ENCODE results near the gene ASXL3.

ASXL3 gene

GRCh38 chr18:33584548-33585430 lies 6.8 kb downstream of the ASXL3 start:
- no peak for DNase-seq

- DNase-seq: no peak
Measured at GRCh38 chr18:33585431-33585775, 7.4 kb downstream of the ASXL3 start.

- no peak for DNase-seq
Measured at GRCh38 chr18:33588361-33588760, 10.3 kb downstream of the ASXL3 start.

- DNase-seq: no peak
Measured at GRCh38 chr18:33593261-33593660, 15.2 kb downstream of the ASXL3 start.

GRCh38 chr18:33594799-33595198 lies 16.8 kb downstream of the ASXL3 start:
- DNase-seq: no peak

GRCh38 chr18:33596178-33596854 lies 18.3 kb downstream of the ASXL3 start:
- DNase-seq: no peak

GRCh38 chr18:33600846-33601245 lies 22.8 kb downstream of the ASXL3 start:
- DNase-seq: no peak

- DNase-seq: no peak
Measured at GRCh38 chr18:33603454-33603853, 25.4 kb downstream of the ASXL3 start.

GRCh38 chr18:33605250-33605649 lies 27.2 kb downstream of the ASXL3 start:
- DNase-seq: no peak

GRCh38 chr18:33606621-33607020 lies 28.6 kb downstream of the ASXL3 start:
- no peak for DNase-seq

- DNase-seq: no peak
Measured at GRCh38 chr18:33611525-33612135, 33.6 kb downstream of the ASXL3 start.

- no peak for DNase-seq
Measured at GRCh38 chr18:33612632-33613031, 34.6 kb downstream of the ASXL3 start.

GRCh38 chr18:33616556-33616955 lies 38.5 kb downstream of the ASXL3 start:
- DNase-seq: no peak

GRCh38 chr18:33627114-33627513 lies 49.1 kb downstream of the ASXL3 start:
- DNase-seq: no peak

- no peak for DNase-seq
Measured at GRCh38 chr18:33630476-33630875, 52.5 kb downstream of the ASXL3 start.

GRCh38 chr18:33641141-33641540 lies 63.1 kb downstream of the ASXL3 start:
- DNase-seq: no peak

- DNase-seq: no peak
Measured at GRCh38 chr18:33644494-33644893, 66.5 kb downstream of the ASXL3 start.

- no peak for DNase-seq
Measured at GRCh38 chr18:33647365-33647764, 69.3 kb downstream of the ASXL3 start.

GRCh38 chr18:33652635-33653034 lies 74.6 kb downstream of the ASXL3 start:
- no peak for DNase-seq

GRCh38 chr18:33653231-33653630 lies 75.2 kb downstream of the ASXL3 start:
- DNase-seq: no peak

- no peak for DNase-seq
Measured at GRCh38 chr18:33656889-33657448, 79.0 kb downstream of the ASXL3 start.

- DNase-seq: no peak
Measured at GRCh38 chr18:33660696-33661310, 82.8 kb downstream of the ASXL3 start.

- DNase-seq: no peak
Measured at GRCh38 chr18:33664241-33664874, 86.3 kb downstream of the ASXL3 start.
